HCT116 (cell line): ENCODE measurements around the gene GTF2IRD1. TPM values are rescaled to one million over a fixed set of nuclear protein-coding genes. Genes with fewer than 3 reads are reported as not detected.

Experiments used
- ATAC-seq: fragments of 200-7000 bp; cut with Tn5 transposase; 2 replicates; pipeline ENCODE4 v1.9.1; 2020; ENCODE audit warnings: mild to moderate bottlenecking, moderate library complexity
- BruUV-seq: library from RNA; stranded (reverse); fragments of 400-500 nt; replicated peaks from 2 replicates; lab custom pipeline; 2021; lab: Mats Ljungman, UMichigan
- CTCF ChIA-PET: fragments of 300-600 bp; sonication (Branson Sonifier 250); formaldehyde crosslinking; loops from one replicate; lab custom pipeline; 2021; ENCODE audit warnings: antibody characterized with exemption; lab: Charles Lee
- POLR2A ChIA-PET: fragments of 300-600, 350-600 bp; sonication (Branson Sonifier 250); formaldehyde crosslinking; loops from one replicate; lab custom pipeline; 2021; ENCODE audit warnings: antibody characterized with exemption; lab: Charles Lee
- RAD21 ChIA-PET, 2 experiments: fragments of 300-600 bp; sonication (Branson Sonifier 250); formaldehyde crosslinking; loops; one replicate each; lab custom pipeline; 2023; ENCODE audit warnings: low total read pairs in 2 of 2; ENCODE audit not compliant: uncharacterized antibody in 2 of 2, unreplicated experiment in 2 of 2, low non-redundant PET in 1 of 2; lab: Charles Lee
- DNase-seq: peaks from one replicate; pipeline ENCODE4 v3.0.0-alpha.2; 2010; ENCODE audit warnings: low read depth, low spot score
- H2AFZ ChIP-seq: fragments of 200-600 bp; shearing (Covaris generic), sonication (generic); 2 replicates; pipeline ENCODE4 v1.6.1; 2017; ENCODE audit warnings: low read depth, mixed run types, mixed read lengths, antibody characterized with exemption, low read length; ENCODE audit not compliant: poor library complexity, severe bottlenecking
- H3K27ac ChIP-seq: 2 replicates; pipeline ENCODE4 v1.5.1; 2012; ENCODE audit warnings: low read depth, low read length
- H3K27me3 ChIP-seq: fragments of 200-600 bp; sonication (generic); 2 replicates; pipeline ENCODE4 v1.6.1; 2016; ENCODE audit warnings: mixed run types, low read length, mixed read lengths; ENCODE audit not compliant: insufficient read depth
- H3K36me3 ChIP-seq, 2 experiments: fragments of 200-500 bp in 1 of 2; fragments of 200-600 bp in 1 of 2; sonication (Bioruptor generic) in 1 of 2; sonication (generic) in 1 of 2; 2 replicates each; pipeline versions ENCODE4 v1.5.1 to v1.6.1; 2014 to 2016; ENCODE audit warnings: low read length in 2 of 2, inconsistent platforms in 1 of 2, mixed read lengths in 1 of 2, mixed run types in 1 of 2; ENCODE audit not compliant: insufficient read depth in 2 of 2, control insufficient read depth in 1 of 2
- H3K4me1 ChIP-seq, 2 experiments: fragments of 200-600 bp in 1 of 2; sonication (generic) in 1 of 2; 2 replicates each; pipeline versions ENCODE4 v1.5.1 to v1.6.1; 2012 to 2017; ENCODE audit warnings: low read length in 2 of 2, inconsistent platforms in 1 of 2, mild to moderate bottlenecking in 1 of 2, mixed read lengths in 1 of 2, mixed run types in 1 of 2, moderate library complexity in 1 of 2; ENCODE audit not compliant: insufficient read depth in 2 of 2, control insufficient read depth in 1 of 2
- H3K4me2 ChIP-seq: fragments of 200-600 bp; sonication (generic); 2 replicates; pipeline ENCODE4 v1.6.1; 2017; ENCODE audit warnings: mixed run types, low read length, mixed read lengths
- H3K4me3 ChIP-seq, 2 experiments: fragments of 200-600 bp in 1 of 2; sonication (generic) in 1 of 2; replicated peaks in 1 of 2; 2 replicates each; pipeline ENCODE4 v1.5.1; 2011 to 2016; ENCODE audit warnings: low read length in 2 of 2, control low read depth in 1 of 2, low read depth in 1 of 2, mild to moderate bottlenecking in 1 of 2, mixed read lengths in 1 of 2, mixed run types in 1 of 2
- H3K79me2 ChIP-seq: fragments of 200-600 bp; sonication (generic); 2 replicates; pipeline ENCODE4 v1.6.1; 2017; ENCODE audit warnings: mild to moderate bottlenecking, mixed run types, low read length, moderate library complexity, mixed read lengths; ENCODE audit not compliant: insufficient read depth
- H3K9ac ChIP-seq: fragments of 200-600 bp; sonication (generic); 2 replicates; pipeline ENCODE4 v1.6.1; 2016; ENCODE audit warnings: low read length, mixed read lengths
- H3K9me2 ChIP-seq: fragments of 200-600 bp; sonication (generic), shearing (Covaris generic); 2 replicates; pipeline ENCODE4 v1.6.1; 2017; ENCODE audit warnings: mixed run types, mild to moderate bottlenecking, moderate library complexity; ENCODE audit not compliant: insufficient read depth
- H3K9me3 ChIP-seq, 2 experiments: fragments of 200-500 bp in 1 of 2; fragments of 200-600 bp in 1 of 2; sonication (Bioruptor generic) in 1 of 2; sonication (generic) in 1 of 2; 2 replicates each; pipeline ENCODE4 v1.6.1; 2014 to 2017; ENCODE audit warnings: low read length in 2 of 2, mixed read lengths in 2 of 2, inconsistent platforms in 1 of 2, low read depth in 1 of 2, mild to moderate bottlenecking in 1 of 2, mixed run types in 1 of 2, moderate library complexity in 1 of 2; ENCODE audit not compliant: control insufficient read depth in 1 of 2, insufficient read depth in 1 of 2
- H4K20me1 ChIP-seq: fragments of 200-600 bp; sonication (generic), shearing (Covaris generic); 2 replicates; pipeline ENCODE4 v1.6.1; 2017; ENCODE audit warnings: mixed run types, mild to moderate bottlenecking, moderate library complexity; ENCODE audit not compliant: insufficient read depth
- CEBPB ChIP-seq: IDR thresholded peaks from 2 replicates; pipeline ENCODE4 v1.6.1; 2012; ENCODE audit warnings: low read depth
- ELF1 ChIP-seq: IDR thresholded peaks from 2 replicates; pipeline ENCODE4 v1.6.1; 2012; ENCODE audit warnings: low read depth, borderline replicate concordance
- EZH2 ChIP-seq: fragments of 200-600 bp; sonication (generic); IDR thresholded peaks from 2 replicates; pipeline ENCODE4 v1.6.1; 2017; ENCODE audit warnings: antibody characterized with exemption, mixed run types
- FOSL1 ChIP-seq: IDR thresholded peaks from 2 replicates; pipeline ENCODE4 v1.6.1; 2012; ENCODE audit warnings: low read depth
- JUND ChIP-seq: IDR thresholded peaks from 2 replicates; pipeline ENCODE4 v1.6.1; 2012
- POLR2A ChIP-seq: IDR thresholded peaks from 2 replicates; pipeline ENCODE4 v1.7.0; 2011; ENCODE audit warnings: borderline replicate concordance; ENCODE audit not compliant: insufficient read depth, insufficient read length; ENCODE audit errors: extremely low read depth
- SIN3A ChIP-seq: IDR thresholded peaks from 2 replicates; pipeline ENCODE4 v1.6.1; 2012; ENCODE audit warnings: low read depth
- SP1 ChIP-seq: IDR thresholded peaks from 2 replicates; pipeline ENCODE4 v1.6.1; 2012; ENCODE audit warnings: low read depth
- SRF ChIP-seq: IDR thresholded peaks from 2 replicates; pipeline ENCODE4 v1.6.1; 2012; ENCODE audit warnings: low read depth
- TCF7L2 ChIP-seq: IDR thresholded peaks from 2 replicates; pipeline ENCODE4 v1.7.0; 2011; ENCODE audit warnings: borderline replicate concordance, inconsistent platforms; ENCODE audit not compliant: insufficient read depth, insufficient read length; ENCODE audit errors: extremely low read depth
- YY1 ChIP-seq: IDR thresholded peaks from 2 replicates; pipeline ENCODE4 v1.6.1; 2011; ENCODE audit warnings: low read length, low read depth, moderate library complexity, mild to moderate bottlenecking; ENCODE audit not compliant: insufficient replicate concordance; ENCODE audit errors: extremely low read depth
- ZFX ChIP-seq: fragments of 450-650 bp; IDR thresholded peaks from 2 replicates; pipeline ENCODE4 v1.6.1; 2017
- intact Hi-C: fragments of 100-400 bp; cut with micrococcal nuclease; formaldehyde crosslinking; loops from 2 replicates; pipeline ENCODE4 v1.10.0; 2022
- total RNA-seq: library from RNA; stranded (reverse); gene quantifications from one replicate; pipeline ENCODE4 v1.2.1, GENCODE V29; 2021; ENCODE audit not compliant: unreplicated experiment
- TF ChIP-seq, protein P1 (sequence below), 3 experiments: fragments of 200-600 bp in 1 of 3; sonication (generic) in 1 of 3; IDR thresholded peaks in 2 of 3; conservative IDR thresholded peaks in 1 of 3; 2 replicates each; pipeline ENCODE4 v1.5.1; 2012 to 2017; ENCODE audit warnings: low read depth in 2 of 3, low read length in 2 of 3, antibody characterized with exemption in 1 of 3, borderline replicate concordance in 1 of 3, control low read depth in 1 of 3, mild to moderate bottlenecking in 1 of 3, mixed read lengths in 1 of 3, mixed run types in 1 of 3, moderate library complexity in 1 of 3; ENCODE audit not compliant: insufficient read depth in 1 of 3
- TF ChIP-seq, protein P2 (sequence below): IDR thresholded peaks from 2 replicates; pipeline ENCODE4 v1.6.1; 2012; ENCODE audit warnings: low read depth

Gene GTF2IRD1
- total RNA-seq, 1 experiment from 2014 or later: 34.5 TPM

DNA sequence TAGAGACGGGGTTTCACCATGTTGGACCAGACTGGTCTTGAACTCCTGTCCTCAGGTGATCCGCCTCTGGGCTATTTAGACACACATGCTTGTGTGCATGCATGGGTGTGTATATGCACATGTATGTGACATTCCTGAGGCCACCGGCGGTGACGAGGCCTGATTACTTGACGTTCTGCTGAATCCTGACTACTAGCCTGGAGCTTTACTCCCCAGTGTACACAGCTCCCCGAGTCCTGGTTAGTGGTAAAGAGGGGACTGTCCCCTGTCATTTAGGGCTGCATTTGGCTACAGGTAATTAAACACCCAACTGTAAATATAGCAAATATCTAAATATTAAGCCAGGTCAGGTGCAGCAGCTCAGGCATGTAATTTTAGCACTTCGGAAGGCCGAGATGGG lies 14.2 kb downstream of the GTF2IRD1 start:
- CTCF ChIA-PET: no interaction called here
- H4K20me1 ChIP-seq: no peaks in the 10 kb centered on the region
- no peak overlapping the region for H3K9ac ChIP-seq
- H3K27me3 ChIP-seq: no peaks in the 10 kb centered on the region
- intact Hi-C loops: no loop called here
- peaks cover 2 to 10% of the 10 kb centered on the region in 2 experiments; a peak in 3 of 4 replicates for H3K4me1 ChIP-seq
- H3K79me2 ChIP-seq: peaks cover 56% of the 10 kb centered on the region
- H3K27ac ChIP-seq: no peak overlapping the region
- ATAC-seq (no peak), DNase-seq (no peak)
- TF ChIP-seq YY1 (no peak), FOSL1 (no peak), JUND (no peak), ELF1 (no peak), POLR2A (no peak), EZH2 (no peak), SP1 (no peak), TCF7L2 (no peak), SRF (no peak), SIN3A (no peak), CEBPB (no peak), ZFX (no peak)
- TF ChIP-seq, protein P1, sequence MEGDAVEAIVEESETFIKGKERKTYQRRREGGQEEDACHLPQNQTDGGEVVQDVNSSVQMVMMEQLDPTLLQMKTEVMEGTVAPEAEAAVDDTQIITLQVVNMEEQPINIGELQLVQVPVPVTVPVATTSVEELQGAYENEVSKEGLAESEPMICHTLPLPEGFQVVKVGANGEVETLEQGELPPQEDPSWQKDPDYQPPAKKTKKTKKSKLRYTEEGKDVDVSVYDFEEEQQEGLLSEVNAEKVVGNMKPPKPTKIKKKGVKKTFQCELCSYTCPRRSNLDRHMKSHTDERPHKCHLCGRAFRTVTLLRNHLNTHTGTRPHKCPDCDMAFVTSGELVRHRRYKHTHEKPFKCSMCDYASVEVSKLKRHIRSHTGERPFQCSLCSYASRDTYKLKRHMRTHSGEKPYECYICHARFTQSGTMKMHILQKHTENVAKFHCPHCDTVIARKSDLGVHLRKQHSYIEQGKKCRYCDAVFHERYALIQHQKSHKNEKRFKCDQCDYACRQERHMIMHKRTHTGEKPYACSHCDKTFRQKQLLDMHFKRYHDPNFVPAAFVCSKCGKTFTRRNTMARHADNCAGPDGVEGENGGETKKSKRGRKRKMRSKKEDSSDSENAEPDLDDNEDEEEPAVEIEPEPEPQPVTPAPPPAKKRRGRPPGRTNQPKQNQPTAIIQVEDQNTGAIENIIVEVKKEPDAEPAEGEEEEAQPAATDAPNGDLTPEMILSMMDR (IDR thresholded peaks at IDR 0.05 in 2 of 3, conservative IDR thresholded peaks at IDR 0.05 in 1 of 3; ENCODE audit: borderline replicate concordance in 1 of 3, insufficient read depth in 1 of 3, low read depth in 2 of 3, low read length in 2 of 3): no peak
- TF ChIP-seq, protein P2, sequence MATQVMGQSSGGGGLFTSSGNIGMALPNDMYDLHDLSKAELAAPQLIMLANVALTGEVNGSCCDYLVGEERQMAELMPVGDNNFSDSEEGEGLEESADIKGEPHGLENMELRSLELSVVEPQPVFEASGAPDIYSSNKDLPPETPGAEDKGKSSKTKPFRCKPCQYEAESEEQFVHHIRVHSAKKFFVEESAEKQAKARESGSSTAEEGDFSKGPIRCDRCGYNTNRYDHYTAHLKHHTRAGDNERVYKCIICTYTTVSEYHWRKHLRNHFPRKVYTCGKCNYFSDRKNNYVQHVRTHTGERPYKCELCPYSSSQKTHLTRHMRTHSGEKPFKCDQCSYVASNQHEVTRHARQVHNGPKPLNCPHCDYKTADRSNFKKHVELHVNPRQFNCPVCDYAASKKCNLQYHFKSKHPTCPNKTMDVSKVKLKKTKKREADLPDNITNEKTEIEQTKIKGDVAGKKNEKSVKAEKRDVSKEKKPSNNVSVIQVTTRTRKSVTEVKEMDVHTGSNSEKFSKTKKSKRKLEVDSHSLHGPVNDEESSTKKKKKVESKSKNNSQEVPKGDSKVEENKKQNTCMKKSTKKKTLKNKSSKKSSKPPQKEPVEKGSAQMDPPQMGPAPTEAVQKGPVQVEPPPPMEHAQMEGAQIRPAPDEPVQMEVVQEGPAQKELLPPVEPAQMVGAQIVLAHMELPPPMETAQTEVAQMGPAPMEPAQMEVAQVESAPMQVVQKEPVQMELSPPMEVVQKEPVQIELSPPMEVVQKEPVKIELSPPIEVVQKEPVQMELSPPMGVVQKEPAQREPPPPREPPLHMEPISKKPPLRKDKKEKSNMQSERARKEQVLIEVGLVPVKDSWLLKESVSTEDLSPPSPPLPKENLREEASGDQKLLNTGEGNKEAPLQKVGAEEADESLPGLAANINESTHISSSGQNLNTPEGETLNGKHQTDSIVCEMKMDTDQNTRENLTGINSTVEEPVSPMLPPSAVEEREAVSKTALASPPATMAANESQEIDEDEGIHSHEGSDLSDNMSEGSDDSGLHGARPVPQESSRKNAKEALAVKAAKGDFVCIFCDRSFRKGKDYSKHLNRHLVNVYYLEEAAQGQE: no peak
- no TSS peak for BruUV-seq
- H3K4me3 ChIP-seq: no peak overlapping the region
- no peak overlapping the region for H3K4me2 ChIP-seq
- H2AFZ ChIP-seq: no peak overlapping the region
- POLR2A ChIA-PET: no interaction called here
- no peaks in the 10 kb centered on the region for H3K9me3 ChIP-seq
- no peaks in the 10 kb centered on the region for H3K9me2 ChIP-seq
- no peaks in the 10 kb centered on the region for H3K36me3 ChIP-seq
- RAD21 ChIA-PET: no interaction called here
